ENCODE data around the gene C17orf100. TPM values are rescaled to one million over a fixed set of nuclear protein-coding genes. Genes with fewer than 3 reads are reported as not detected.
A peak's percentile ranks its signal among the peaks of the same experiment; 100 is the strongest.
"Not testable (repeated sequence)": the region's sequence is repeated elsewhere in the genome, so short reads cannot be mapped to it uniquely, and the experiment has no call there.

C17orf100 gene
- total RNA-seq, 2 donors from 2014 or later = not detected

DNA sequence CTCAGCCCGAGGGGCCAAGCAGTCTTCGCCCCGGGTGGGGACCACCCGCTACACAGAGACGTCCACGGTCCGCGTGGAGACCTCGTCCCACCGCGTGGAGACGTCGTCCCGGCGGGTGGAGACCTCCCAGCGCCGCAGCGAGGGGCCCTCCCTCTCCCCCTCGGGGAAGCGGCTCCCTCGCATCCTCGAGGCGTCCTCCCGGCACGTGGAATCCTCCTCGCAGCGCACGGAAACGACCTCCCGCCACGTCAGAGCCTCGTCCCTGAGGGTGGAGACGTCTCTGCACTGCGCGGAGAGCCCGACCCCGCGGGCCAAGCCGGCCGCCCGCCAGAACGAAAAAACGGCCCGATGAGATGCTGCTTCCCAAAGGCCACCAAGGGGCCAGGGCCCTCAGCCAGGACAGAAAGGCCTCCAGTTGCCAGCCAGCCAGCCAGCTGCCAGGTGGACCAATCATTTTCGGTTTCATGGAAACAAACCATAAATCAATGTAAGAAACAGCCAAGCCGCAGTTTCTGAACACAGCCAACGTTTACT, 424 bp downstream of the C17orf100 start:
- H3K36me3 ChIP-seq = no peaks in the 10 kb centered on the region
- no peaks in the 10 kb centered on the region for H3K9me3 ChIP-seq
- ATAC-seq (ENCODE audit: insufficient number of reproducible peaks, low FRiP score, low read depth) (peak; percentile 49), DNase-seq (ENCODE audit: low spot score) (no peak)
- peaks cover 5 to 40% of the 10 kb centered on the region in 2 donors for H3K4me1 ChIP-seq (ENCODE audit: control insufficient read depth in 1 of 2, low read depth in 2 of 2)
- H3K4me3 ChIP-seq = peak overlapping the region; percentile 85
- no peaks in the 10 kb centered on the region for H3K27me3 ChIP-seq (replicated peaks; ENCODE audit: insufficient read depth)
- TF ChIP-seq, protein P1, sequence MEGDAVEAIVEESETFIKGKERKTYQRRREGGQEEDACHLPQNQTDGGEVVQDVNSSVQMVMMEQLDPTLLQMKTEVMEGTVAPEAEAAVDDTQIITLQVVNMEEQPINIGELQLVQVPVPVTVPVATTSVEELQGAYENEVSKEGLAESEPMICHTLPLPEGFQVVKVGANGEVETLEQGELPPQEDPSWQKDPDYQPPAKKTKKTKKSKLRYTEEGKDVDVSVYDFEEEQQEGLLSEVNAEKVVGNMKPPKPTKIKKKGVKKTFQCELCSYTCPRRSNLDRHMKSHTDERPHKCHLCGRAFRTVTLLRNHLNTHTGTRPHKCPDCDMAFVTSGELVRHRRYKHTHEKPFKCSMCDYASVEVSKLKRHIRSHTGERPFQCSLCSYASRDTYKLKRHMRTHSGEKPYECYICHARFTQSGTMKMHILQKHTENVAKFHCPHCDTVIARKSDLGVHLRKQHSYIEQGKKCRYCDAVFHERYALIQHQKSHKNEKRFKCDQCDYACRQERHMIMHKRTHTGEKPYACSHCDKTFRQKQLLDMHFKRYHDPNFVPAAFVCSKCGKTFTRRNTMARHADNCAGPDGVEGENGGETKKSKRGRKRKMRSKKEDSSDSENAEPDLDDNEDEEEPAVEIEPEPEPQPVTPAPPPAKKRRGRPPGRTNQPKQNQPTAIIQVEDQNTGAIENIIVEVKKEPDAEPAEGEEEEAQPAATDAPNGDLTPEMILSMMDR (IDR thresholded peaks at IDR 0.05) = no peak
- peak overlapping the region; percentile 40 to 79 for H3K27ac ChIP-seq

DNA sequence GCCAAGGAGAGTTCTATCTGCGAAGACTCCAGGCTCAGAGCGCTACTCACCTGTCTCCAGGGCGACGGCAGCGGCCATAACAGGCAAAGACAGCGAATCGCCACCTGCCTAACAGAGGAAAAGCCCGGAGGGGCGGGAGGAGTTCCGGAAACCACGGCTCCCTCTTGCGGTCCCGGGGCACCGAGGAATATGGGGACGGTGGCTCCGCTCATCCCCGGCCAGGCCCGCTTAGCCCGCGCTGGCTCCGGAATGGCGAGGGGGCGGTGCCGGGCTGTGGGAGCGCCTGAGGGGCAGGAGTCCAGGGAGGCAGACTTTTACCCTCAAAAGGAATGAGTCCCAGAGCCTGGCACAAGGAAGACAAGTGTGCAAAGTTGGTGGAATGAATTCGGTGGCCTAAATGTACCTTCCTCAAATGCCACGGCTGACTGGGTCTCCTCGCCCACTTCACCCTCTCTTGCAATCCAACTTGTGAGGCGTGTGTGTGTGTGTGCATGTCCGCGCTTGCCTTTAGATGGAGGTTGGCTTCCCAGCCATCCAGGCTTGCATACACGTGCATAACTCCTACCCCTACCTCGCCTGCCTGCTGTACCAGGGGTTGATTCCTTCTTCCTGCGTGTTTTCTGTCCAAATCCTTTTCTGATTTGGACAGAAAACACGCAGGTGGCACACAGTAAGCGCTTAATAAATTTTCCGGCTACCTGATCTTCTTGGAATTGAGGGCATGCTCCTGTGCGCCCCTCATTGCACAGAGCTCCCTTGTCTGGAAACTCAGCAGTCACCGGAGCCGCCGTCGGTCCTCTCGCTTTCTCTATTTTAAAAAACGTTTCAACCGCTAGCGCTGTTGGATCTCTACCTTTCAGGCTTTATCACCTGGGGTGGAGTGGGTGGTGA, 3.5 kb downstream of the C17orf100 start:
- no peak for DNase-seq (ENCODE audit: low spot score)
- TF ChIP-seq, protein P1 (IDR thresholded peaks at IDR 0.05) = no peak
- no peaks in the 10 kb centered on the region for H3K36me3 ChIP-seq
- peaks cover 8% of the 10 kb centered on the region for H3K27me3 ChIP-seq (replicated peaks; ENCODE audit: insufficient read depth)
- no peak overlapping the region for H3K27ac ChIP-seq
- ATAC-seq (ENCODE audit: insufficient number of reproducible peaks, low FRiP score, low read depth) = no peak
- peaks cover 5 to 32% of the 10 kb centered on the region in 2 donors for H3K4me1 ChIP-seq (ENCODE audit: control insufficient read depth in 1 of 2, low read depth in 2 of 2)
- H3K9me3 ChIP-seq = no peaks in the 10 kb centered on the region
- peak overlapping the region; percentile 34 for H3K4me3 ChIP-seq

DNA sequence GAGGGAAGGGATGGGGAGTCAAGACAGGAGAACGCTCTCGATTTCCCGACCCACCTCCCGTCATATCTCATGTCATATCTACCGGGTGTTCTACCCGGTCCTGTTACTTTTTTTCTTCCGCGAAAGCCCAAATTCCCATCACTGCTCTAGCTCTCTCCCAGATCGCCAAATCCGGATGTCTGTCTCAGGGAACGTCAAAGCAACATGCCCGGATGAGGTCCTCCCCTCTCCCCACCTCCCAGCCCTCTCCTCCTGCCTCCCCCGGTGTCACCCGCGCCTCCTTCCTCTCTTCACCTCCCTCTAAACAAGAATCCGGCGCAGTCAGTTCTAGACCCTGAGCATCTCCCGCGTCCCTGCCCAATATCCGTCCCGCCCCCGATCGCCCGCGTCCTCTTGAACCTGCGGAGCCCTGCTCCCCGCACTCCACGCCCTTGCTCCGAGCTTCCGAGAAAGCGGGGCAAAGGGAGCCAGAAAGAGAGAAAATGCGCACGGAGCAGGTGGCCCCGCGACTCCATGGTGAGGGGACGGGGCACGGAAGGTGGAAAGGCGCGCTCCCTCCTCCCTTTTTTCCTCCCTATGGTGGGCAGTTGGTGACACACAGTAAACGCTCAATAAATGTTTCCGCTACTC, 4.3 kb downstream of the C17orf100 start:
- H3K9me3 ChIP-seq; H3K27ac ChIP-seq; H3K36me3 ChIP-seq; H3K27me3 ChIP-seq (replicated peaks; ENCODE audit: insufficient read depth); DNase-seq (ENCODE audit: low spot score); ATAC-seq (ENCODE audit: insufficient number of reproducible peaks, low FRiP score, low read depth): not testable (repeated sequence)
- H3K4me1 ChIP-seq (ENCODE audit: control insufficient read depth in 1 of 2, low read depth in 2 of 2) = peaks cover 0 to 26% of the 10 kb centered on the region in 2 donors
- peak overlapping the region; percentile 19 for H3K4me3 ChIP-seq

DNA sequence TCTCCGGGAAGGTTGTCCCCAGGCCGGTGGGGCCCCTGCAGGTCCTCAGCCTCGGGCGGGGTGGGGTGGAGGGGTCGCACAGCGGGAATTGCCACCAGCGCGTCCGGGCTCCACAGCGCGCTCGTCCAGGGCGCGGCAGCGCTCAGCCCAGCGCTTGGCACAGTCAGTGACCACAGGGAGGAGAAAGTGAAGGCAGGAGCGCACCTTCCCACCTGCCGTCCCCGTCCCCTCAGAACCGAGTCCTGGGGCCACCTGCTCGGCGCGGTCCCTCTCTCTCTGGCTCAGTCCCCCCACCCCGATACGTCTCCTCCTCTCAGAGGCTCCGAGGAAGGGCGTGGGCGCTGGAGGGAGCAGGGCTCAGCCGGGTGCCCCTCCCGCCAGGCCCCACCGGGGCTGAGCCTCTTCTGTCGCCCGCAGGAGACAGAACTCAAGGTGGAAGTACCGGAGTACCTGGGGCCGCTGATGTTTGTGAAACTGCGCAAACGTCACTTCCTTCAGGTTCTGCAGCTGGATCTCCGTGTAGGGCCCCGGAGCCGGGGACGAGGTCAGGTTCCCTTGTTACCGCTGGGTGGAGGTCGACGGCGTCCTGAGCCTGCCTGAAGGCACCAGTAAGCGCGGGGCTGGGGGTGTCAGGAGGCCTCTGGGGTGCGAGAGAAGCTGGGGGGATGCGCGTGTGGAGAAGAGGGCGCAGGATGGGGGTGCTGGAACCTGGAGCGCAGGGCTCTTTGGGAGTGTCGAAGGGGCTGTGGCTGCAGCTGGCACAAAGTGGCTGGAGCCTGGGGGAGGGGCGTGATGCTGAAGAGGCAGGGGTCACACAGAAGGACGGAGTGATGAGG, 5.5 kb downstream of the C17orf100 start:
- H3K27ac ChIP-seq; H3K36me3 ChIP-seq; ATAC-seq (ENCODE audit: insufficient number of reproducible peaks, low FRiP score, low read depth); H3K27me3 ChIP-seq (replicated peaks; ENCODE audit: insufficient read depth); DNase-seq (ENCODE audit: low spot score); H3K9me3 ChIP-seq: not testable (repeated sequence)
- Histone ChIP-seq H3K4me1 (ENCODE audit: control insufficient read depth in 1 of 2, low read depth in 2 of 2) (peaks cover 0 to 22% of the 10 kb centered on the region in 2 donors), H3K4me3 (peak overlapping the region; percentile 19)

DNA sequence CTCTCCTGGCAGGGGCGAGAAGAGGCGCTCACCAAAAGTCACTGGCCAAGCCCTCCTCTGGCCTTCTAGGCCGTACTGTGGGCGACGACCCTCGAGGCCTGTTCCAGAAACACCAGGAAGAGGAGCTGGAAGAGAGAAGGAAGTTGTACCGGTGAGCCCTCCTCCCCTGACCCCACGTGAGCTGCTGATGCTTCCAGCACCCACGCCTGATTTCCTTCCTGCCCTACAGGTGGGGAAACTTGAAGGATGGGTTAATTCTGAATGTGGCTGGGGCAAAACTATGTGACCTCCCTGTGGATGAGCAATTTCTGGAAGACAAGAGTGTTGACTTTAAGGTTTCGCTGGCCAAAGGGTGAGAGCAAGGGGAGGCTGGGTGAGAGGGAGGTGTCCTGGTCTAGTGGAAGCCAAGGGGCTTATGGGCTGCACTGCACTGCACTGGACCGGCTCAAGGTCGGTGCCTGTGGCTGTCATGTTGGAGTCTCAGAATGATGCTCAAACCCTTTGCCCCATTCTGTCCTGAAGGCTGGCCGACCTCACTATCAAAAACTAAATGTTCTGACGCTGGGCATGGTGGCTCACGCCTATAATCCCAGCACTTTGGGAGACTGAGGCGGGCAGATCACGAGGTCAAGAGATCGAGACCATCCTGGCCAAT, 6.2 kb downstream of the C17orf100 start:
- H3K27ac ChIP-seq = no peak overlapping the region
- peaks cover 8% of the 10 kb centered on the region for H3K27me3 ChIP-seq (replicated peaks; ENCODE audit: insufficient read depth)
- no peak overlapping the region for H3K4me3 ChIP-seq
- H3K36me3 ChIP-seq = no peaks in the 10 kb centered on the region
- peaks cover 0 to 17% of the 10 kb centered on the region in 2 donors for H3K4me1 ChIP-seq (ENCODE audit: control insufficient read depth in 1 of 2, low read depth in 2 of 2)
- no peaks in the 10 kb centered on the region for H3K9me3 ChIP-seq
- TF ChIP-seq, protein P1 (IDR thresholded peaks at IDR 0.05) = no peak
- DNase-seq (ENCODE audit: low spot score) (no peak), ATAC-seq (ENCODE audit: insufficient number of reproducible peaks, low FRiP score, low read depth) (no peak)

DNA sequence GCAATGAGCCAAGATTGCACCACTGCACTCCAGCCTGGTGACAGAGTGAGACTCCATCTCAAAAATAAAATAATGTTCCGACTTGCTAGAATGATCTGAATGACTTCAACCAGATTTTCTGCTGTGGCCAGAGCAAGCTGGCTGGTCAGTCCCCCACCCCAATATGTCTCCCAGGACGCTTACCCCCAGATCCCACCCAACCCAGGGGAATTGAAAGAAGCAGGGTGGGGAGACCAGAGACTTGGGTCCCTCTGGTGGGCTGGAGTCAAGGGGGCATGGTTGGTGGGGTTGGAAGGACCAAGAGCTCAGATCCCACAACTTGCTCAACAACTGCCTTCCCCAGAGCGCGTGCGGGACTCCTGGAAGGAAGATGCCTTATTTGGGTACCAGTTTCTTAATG, 6.8 kb downstream of the C17orf100 start:
- not testable (repeated sequence) for H3K4me3 ChIP-seq; H3K27me3 ChIP-seq (replicated peaks; ENCODE audit: insufficient read depth); H3K9me3 ChIP-seq; H3K27ac ChIP-seq; DNase-seq (ENCODE audit: low spot score); ATAC-seq (ENCODE audit: insufficient number of reproducible peaks, low FRiP score, low read depth); H3K36me3 ChIP-seq
- H3K4me1 ChIP-seq (ENCODE audit: control insufficient read depth in 1 of 2, low read depth in 2 of 2) = peaks cover 0 to 14% of the 10 kb centered on the region in 2 donors

Data from thoracic aorta (tissue), 2 donors.